Activated CD4-positive, alpha-beta T cell treated with anti-CD3 and anti-CD28 coated beads, Interleukin-2, amount 50 U/mL, for 4 hours (primary cell): ENCODE results near the gene AFF1.
A peak's percentile ranks its signal among the peaks of the same experiment; 100 is the strongest.

ENCODE experiments used
- DNase-seq, 2 experiments: peaks; one replicate each; pipeline ENCODE4 v3.0.0-alpha.2; 2020

The AFF1 gene

GRCh38 chr4:87042221-87042620 lies 107.4 kb downstream of the AFF1 start:
- DNase-seq, result no peak

DNA sequence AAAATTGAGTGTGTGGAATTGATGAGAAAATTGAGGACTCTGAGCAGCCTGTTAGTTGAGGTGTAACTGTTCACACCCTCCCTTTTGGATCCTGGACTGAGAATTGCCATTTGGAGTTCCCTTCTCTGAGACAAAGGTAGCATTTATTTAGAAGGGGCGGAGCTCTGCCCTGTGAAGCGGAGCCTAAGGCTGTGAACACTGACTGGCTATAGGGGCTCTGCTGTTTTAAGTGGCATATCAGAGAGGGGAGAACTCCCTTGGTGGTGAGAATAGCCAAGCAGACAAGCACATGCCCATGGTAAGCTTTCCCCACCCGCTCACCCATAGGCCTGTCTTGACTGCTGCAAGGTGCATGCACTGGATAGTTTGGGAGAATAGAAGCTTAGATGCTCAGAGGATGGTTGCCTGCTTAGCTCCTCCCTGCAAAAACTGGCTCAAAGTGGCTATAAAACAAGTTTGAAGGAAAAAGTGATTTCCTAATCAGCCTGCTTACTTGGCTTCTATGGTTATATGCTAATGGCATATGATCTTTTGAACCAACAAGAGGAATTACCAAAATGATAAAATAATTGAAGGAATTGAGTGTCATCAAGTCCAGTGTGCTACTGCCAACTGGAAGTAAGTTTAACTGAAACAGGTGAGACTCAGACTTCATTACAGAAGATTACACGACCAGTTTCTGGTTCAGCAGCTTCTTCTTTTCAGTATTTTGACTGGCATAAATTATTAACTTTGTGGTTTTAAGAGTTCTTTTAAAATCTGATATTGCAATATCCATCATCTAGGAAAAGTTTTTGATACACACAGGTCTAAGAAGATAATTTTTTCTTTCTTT lies 108.4 kb downstream of the AFF1 start:
- no peak for DNase-seq

DNA sequence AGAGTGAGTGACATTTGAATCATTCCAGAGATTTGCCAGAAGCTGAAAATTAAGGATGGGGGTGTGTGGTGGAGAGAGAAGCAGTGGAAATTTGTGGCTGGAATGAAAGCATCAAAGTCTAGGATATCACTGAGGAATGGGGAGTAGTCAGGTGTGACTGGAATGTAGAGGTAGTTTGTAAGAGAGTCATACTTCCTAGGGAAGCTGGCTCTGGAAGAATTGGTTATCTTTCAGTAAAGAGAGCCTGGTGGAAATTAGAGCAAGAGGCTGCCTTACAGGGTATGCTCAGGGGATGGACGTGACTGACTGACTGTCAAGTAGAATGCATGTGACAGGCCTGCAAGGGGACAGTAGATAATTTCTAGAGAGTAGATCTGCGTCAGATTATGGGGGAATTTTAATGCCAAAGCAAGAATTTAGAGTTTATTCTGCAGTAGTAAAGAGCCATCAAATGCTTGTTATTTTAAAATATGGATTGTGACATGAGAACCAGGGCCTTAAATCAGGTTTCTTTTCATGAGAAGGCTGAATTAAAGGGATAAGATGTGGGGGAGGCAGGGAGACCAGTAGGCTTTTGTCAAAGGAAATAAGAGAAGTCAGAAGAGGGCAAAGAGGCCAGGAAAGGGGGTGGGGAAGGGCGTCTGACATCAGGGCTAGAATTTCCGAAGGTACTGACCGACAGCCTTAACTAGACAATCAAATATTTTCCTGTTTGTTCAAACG lies 109.9 kb downstream of the AFF1 start:
- DNase-seq, result no peak

DNA sequence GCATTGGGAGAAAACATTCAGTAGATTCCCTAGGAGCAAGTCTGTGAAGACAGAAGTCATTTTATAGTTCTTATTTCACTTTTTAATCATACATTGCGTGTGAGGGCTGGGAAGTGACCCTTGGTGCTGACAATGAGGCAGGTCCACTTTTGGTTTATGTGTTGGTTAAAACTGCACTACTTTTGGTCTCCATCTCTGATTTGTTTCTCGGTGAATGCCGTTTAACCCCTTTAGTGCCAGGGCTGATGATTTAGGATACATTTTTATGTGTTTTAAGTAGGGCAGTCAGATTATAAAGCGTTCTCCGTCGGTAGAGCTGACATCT lies 110.4 kb downstream of the AFF1 start:
- no peak for DNase-seq

DNA sequence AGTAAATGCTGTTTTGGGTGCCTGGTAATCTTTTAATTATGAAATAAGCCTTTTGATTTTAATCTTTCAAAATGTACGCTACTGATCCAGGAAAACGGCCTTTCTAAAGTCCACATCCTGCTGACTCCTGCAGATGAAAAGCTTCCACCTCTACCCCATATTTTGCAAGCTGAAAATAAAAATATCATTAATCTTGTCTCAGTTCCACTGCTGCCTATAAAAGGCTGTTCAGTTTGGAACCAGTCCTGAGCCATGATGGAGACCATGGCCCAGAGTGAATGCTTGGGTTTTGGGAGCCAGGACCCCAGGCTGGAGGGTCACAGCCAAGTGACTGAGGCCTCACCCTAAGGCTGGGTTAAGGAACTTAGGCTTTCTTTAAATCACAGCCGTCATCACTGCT lies 110.8 kb downstream of the AFF1 start:
- no peak for DNase-seq

- DNase-seq, result no peak
Observed at GRCh38 chr4:87046121-87046551, 111.3 kb downstream of the AFF1 start.

DNA sequence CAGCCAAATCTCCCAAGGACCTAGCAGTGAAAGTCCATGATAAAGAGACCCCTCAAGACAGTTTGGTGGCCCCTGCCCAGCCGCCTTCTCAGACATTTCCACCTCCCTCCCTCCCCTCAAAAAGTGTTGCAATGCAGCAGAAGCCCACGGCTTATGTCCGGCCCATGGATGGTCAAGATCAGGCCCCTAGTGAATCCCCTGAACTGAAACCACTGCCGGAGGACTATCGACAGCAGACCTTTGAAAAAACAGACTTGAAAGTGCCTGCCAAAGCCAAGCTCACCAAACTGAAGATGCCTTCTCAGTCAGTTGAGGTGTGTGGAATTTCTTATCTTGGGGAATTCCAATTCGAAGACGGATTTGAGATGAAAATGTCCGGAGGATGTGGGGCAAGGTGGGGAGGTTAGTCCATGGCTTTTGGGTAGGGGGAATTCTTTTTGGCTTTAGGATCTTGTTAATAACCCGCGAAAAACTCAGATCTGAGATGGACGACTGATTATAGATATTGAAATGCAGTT lies 112.5 kb downstream of the AFF1 start:
- DNase-seq, result no peak

GRCh38 chr4:87049508-87049907 lies 114.7 kb downstream of the AFF1 start:
- no peak for DNase-seq

GRCh38 chr4:87050596-87050995 lies 115.8 kb downstream of the AFF1 start:
- DNase-seq, result no peak

DNA sequence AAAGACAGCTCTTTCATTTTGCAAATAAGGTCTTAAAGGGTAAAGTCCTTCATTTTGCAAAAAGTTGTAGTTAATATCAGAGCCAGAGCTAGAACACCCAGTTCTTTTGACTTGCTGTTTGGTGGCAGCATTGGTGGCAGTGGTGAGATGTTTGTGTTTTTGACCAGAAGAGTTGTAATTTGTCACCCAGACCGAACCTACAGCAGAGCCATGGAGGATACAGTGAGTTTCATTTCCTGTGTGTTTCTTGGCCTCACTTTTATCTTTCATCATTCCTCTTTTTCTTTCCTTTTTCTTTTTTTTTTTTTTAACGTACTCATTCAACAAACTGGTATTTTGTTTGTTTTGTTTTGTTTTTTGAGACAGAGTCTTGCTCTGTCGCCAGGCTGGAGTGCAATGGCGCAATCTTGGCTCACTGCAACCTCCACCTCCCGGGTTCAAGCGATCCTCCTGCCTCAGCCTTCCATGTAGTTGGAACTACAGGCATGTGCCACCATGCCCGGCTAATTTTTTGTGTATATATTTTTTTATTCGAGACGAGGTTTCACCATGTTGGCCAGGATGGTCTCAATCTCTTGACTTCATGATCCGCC lies 116.4 kb downstream of the AFF1 start:
- no peak for DNase-seq

DNA sequence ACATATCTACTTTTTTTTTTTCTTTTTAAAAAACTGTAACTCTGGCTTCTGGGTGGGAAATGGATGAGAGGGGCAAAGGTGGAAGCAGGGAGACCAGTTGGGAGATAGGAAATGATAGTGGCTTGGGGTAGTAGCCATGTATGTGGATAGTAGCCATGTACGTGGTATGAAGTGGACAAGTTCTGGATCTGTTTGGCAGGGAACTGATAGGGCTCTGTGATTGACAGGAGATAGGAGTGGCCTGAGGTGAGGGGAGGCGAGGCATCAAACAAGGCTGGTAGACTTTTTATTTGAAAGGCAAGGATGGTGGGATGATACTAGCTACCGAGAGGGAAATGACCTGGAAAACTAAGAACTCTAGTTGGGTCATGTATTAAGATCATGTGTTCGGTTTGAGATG lies 117.8 kb downstream of the AFF1 start:
- no peak for DNase-seq

- no peak for DNase-seq
Observed at GRCh38 chr4:87053176-87053658, 118.4 kb downstream of the AFF1 start.

DNA sequence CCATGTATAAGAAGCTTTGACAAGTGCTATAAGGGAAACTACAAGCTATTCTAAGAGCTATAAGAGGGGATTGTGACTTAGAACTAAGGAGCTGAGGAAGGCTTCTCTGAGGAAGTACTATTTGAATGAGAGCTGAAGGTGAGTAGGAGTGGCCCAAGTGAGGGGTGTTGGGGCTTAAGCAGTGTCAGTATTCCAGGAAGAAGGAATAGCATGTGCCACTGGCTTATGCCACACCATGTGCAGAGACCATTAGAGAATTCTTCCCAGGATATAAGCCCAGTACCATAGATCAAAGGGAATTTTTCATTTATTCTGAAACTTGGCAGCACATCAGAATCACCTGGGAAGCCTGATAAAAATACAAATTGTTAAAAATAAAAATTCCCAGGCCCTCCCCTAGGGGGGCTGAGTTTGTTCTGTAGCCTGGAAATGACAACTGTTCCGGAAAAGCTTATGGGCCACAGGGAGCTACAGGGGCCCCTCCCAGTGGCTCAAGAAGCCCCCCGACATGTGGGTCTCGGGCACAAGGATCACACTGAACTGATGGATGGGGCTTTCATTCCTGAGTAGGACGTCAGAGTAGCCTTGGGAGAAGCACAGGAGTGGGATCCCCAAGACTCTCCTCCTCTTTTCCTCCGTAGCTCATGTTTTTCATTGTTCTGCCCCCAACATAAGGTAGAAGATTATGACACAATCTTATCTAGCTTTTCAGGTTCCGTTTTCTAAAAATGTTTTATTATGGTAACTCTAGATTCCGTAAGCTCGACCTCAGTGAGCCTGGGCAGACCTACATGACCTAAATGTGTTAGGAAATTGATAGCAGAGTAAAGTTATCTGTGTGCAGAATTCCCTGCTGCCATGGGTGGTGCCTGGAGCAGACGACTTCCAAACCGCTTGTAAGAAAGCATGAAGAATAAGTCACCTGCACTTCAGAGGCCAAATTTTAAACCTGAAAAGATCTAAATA lies 119.3 kb downstream of the AFF1 start:
- DNase-seq, result no peak

- no peak for DNase-seq
Observed at GRCh38 chr4:87054900-87055299, 120.1 kb downstream of the AFF1 start.

DNA sequence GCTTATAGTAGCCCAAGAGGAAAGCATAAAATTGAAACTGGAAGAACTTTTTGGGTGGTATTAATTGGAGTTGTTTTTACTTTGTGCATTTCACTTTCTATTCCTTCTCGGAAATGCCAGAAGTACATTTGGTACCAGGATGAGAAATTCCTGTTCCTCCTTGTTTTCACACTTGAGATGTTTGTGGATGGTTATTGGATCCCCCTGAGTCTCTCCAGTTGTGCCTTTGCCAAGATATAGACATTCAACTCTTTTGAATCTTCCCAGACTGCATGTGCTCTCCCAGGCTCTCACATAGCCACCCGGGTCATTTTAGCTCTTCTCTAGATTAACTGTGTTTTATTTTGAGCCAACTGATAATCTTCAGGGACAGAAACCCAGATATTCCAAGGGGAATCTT lies 120.5 kb downstream of the AFF1 start:
- DNase-seq, result no peak

- DNase-seq, result no peak
Observed at GRCh38 chr4:87056881-87057280, 122.1 kb downstream of the AFF1 start.

DNA sequence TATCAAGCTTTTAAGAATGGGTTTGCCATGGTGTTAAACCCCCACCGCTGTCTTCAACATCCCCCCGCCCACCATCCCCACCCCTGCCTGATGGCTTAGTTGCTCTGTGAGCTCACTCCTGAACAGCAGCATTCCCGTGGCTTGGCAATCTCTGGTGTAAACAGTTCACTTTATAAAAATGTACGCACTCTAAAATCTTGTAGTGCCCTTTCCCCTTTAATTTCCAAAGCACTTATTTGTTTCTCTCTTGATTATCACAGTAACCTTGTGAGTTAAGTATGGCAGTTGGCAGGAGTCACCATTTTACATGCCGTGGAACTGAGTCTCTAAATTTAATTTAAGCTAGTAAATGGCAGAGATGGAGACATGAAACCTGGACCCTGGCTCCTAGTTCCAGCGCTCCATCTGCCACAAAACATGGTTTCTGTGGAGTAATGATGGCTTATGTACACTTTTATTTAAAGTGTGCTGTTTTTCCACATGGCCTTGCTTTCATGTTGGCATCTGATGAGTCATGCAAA lies 123.1 kb downstream of the AFF1 start:
- DNase-seq, result no peak

GRCh38 chr4:87058356-87059073 lies 123.7 kb downstream of the AFF1 start:
- peak; percentile 54 to 66 for DNase-seq

DNA sequence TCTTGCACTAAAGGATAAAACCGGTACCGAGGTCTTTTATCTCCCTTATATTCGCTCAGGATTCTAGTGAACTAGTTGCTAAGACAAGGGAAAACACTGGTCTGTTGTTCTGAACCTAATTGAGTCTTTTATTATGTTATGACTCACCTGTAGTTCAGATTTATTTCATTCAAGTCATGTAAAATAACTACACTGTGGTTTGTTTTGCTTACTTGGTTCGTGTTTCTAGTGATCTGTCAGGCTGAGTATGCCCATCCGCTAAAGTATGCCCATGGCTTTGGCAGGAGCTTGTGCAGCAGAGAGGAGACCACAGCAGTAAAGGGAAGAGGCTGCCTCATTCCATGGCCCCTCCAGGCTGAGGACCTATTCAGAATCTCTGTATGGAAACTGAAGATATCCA lies 126.1 kb downstream of the AFF1 start:
- DNase-seq, result no peak

GRCh38 chr4:87065021-87065420 lies 130.2 kb downstream of the AFF1 start:
- no peak for DNase-seq

DNA sequence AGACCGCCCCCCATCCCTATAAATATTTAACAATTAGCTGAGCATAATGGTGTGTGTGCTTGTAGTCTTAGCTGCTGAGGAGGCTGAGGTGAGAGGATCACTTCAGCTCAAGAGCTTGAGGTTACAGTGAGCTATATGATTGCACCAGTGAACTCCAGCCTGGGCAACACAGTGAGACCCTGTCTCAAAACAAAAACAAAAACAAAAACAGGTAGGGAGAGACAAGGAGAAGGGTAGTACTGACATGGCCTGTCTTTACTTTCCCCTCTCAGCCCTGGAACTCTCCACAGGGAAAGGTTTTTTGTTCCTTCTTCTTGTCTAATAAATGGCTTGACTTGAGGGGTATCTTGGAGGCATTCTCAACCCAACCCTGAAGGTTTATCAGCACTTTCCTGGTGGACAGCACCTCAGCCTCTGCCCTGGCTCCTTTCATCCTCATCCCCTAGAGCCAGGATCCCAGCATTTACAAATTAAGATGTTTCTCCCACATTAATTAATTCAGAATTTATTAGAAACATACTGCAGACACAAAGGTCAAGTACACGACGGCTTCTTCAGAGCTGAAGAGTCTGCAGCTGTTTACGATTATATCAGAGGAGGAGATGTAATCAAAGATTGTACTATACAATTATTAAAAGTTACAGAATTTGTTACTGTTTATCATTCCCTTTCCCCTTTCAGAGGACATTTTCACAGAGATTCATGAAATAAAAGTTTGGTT lies 131.8 kb downstream of the AFF1 start:
- no peak for DNase-seq
